Brain microvascular endothelial cell (primary cell): ENCODE measurements around the gene CREB1.

Source experiments
- DNase-seq: peaks from one replicate; pipeline ENCODE4 v3.0.0-alpha.2; 2020
- H3K27ac ChIP-seq: fragments of 250-450 bp; sonication (Bioruptor Pico); 2 replicates; pipeline ENCODE4 v1.5.1; 2020; ENCODE audit warnings: mild to moderate bottlenecking, moderate library complexity
- H3K27me3 ChIP-seq: fragments of 250-450 bp; sonication (Bioruptor Pico); replicated peaks from 2 replicates; pipeline ENCODE4 v1.5.1; 2020; ENCODE audit warnings: mild to moderate bottlenecking
- H3K36me3 ChIP-seq: fragments of 250-450 bp; sonication (Bioruptor Pico); replicated peaks from 2 replicates; pipeline ENCODE4 v1.5.1; 2020; ENCODE audit warnings: mild to moderate bottlenecking
- H3K4me3 ChIP-seq: 2 replicates; pipeline ENCODE4 v1.5.1; 2011; ENCODE audit warnings: low read depth, mild to moderate bottlenecking, control low read depth, low read length, moderate library complexity
- CTCF ChIP-seq: IDR thresholded peaks from 2 replicates; pipeline ENCODE4 v1.5.1; 2011; ENCODE audit warnings: low read depth, mild to moderate bottlenecking, moderate library complexity, low read length, control low read depth, inconsistent platforms; ENCODE audit errors: missing control alignments
- in situ Hi-C: cut with HindIII; loops from 2 replicates; pipeline ENCODE4 v1.10.0; 2017; ENCODE audit warnings: low sequenced_read_pairs, low pct_ligation_motif_present

CREB1 gene

GRCh38 chr2:207528980-207529329 is 807 bp upstream of the CREB1 start:
- no peak for DNase-seq
- H3K27ac ChIP-seq, result peak overlapping the region; percentile 94
- in situ Hi-C loops, result no loop called here
- H3K27me3 ChIP-seq, result no peaks in the 10 kb centered on the region
- peak overlapping the region; percentile 71 for H3K4me3 ChIP-seq
- TF ChIP-seq CTCF, result peak; percentile 55
- no peaks in the 10 kb centered on the region for H3K36me3 ChIP-seq

- DNase-seq, result no peak
- Histone ChIP-seq H3K27me3 (no peaks in the 10 kb centered on the region), H3K4me3 (peak overlapping the region; percentile 92), H3K36me3 (no peaks in the 10 kb centered on the region), H3K27ac (peak overlapping the region; percentile 94)
- in situ Hi-C loops, result no loop called here
- TF ChIP-seq CTCF, result no peak
These were observed 634 bp downstream of the CREB1 start for GRCh38 chr2:207530160-207531031.

DNA sequence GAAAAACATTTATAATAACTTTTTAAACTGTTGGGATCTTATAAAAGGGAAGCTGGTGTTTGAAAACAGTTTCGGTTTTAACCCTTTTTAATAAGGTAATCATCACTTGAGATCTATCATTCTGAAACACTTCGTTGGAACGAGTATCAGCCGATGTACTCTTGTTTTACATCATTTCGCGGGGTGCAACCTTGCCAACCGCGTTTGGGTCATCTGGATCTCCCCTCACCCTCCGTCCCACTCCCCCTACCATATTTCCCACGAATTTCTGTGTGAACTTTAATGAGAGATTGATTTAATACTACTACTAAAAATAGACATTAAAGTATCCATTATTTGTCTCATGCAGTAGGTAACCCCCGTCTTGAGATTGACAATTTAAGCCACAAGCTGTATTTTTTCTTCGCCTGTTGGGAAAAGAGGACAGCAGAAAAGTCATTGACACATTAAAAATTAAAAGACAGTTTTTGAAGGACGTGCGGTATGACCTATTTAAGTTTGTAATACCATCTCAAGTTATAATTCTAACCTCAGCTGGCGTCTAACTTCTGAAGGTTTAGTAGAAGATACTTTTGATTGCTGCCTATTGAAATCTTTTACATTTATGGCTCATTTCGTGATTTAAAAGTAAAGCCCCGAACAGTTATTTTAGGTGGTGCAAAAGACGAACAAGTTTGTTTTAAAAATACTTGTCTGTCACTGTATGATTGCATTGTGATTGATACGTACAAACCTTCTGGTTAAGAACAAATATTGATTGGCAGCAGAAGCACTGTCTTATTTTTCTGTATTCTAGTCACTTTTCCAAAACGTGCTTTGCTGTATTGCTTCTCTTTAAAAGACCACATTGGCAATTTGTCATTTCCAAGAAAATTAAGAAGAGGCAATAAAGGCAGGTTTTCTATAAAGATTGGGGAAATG is 1.5 kb downstream of the CREB1 start:
- Histone ChIP-seq H3K36me3 (no peaks in the 10 kb centered on the region), H3K4me3 (peak overlapping the region; percentile 92), H3K27ac (peak overlapping the region; percentile 90), H3K27me3 (no peaks in the 10 kb centered on the region)
- in situ Hi-C loops, result no loop called here
- TF ChIP-seq CTCF, result no peak
- no peak for DNase-seq

GRCh38 chr2:207532676-207533075 is 2.9 kb downstream of the CREB1 start:
- Histone ChIP-seq H3K4me3 (no peak overlapping the region), H3K27ac (no peak overlapping the region), H3K27me3 (no peaks in the 10 kb centered on the region), H3K36me3 (no peaks in the 10 kb centered on the region)
- in situ Hi-C loops, result no loop called here
- DNase-seq, result no peak
- TF ChIP-seq CTCF, result no peak

GRCh38 chr2:207533461-207534008 is 3.8 kb downstream of the CREB1 start:
- TF ChIP-seq CTCF, result no peak
- no peaks in the 10 kb centered on the region for H3K36me3 ChIP-seq
- DNase-seq, result no peak
- in situ Hi-C loops, result no loop called here
- no peak overlapping the region for H3K4me3 ChIP-seq
- H3K27me3 ChIP-seq, result no peaks in the 10 kb centered on the region
- no peak overlapping the region for H3K27ac ChIP-seq
